Liver (tissue), 3 donors: ENCODE results near the gene TNFRSF8.

Experiments
- FOXA2 ChIP-seq: IDR thresholded peaks from 2 replicates; pipeline ENCODE4 v1.6.1; 2016; ENCODE audit warnings: antibody characterized with exemption
- GABPA ChIP-seq, 2 donors: IDR thresholded peaks in 1 of 2; conservative IDR thresholded peaks in 1 of 2; 2 replicates each; pipeline ENCODE4 v1.6.1; 2016; ENCODE audit warnings: antibody characterized with exemption in 2 of 2, mild to moderate bottlenecking in 1 of 2, moderate library complexity in 1 of 2
- JUND ChIP-seq, 2 donors: IDR thresholded peaks; 2 replicates each; pipeline ENCODE4 v1.6.1; 2016; ENCODE audit warnings: antibody characterized with exemption in 2 of 2
- RAD21 ChIP-seq, 2 donors: IDR thresholded peaks; 2 replicates each; pipeline ENCODE4 v1.6.1; 2016; ENCODE audit warnings: antibody characterized with exemption in 2 of 2, mild to moderate bottlenecking in 2 of 2
- SP1 ChIP-seq: IDR thresholded peaks from 2 replicates; pipeline ENCODE4 v1.6.1; 2018; ENCODE audit warnings: antibody characterized with exemption, mild to moderate bottlenecking
- TAF1 ChIP-seq: conservative IDR thresholded peaks from 2 replicates; pipeline ENCODE4 v1.6.1; 2016; ENCODE audit warnings: antibody characterized with exemption, mild to moderate bottlenecking
- YY1 ChIP-seq: IDR thresholded peaks from 2 replicates; pipeline ENCODE4 v1.6.1; 2016; ENCODE audit warnings: antibody characterized with exemption, mild to moderate bottlenecking
- TF ChIP-seq, protein P1 (sequence below): fragments of 150-350 bp; IDR thresholded peaks from 2 replicates; pipeline ENCODE4 v1.5.1; 2017; ENCODE audit warnings: improper control_type of control experiment, low read depth, low read length; ENCODE audit not compliant: missing input control
- TF ChIP-seq, protein P2 (sequence below): IDR thresholded peaks from 2 replicates; pipeline ENCODE4 v1.6.1; 2016; ENCODE audit warnings: antibody characterized with exemption, mild to moderate bottlenecking
- TF ChIP-seq, protein P3 (sequence below): IDR thresholded peaks from 2 replicates; pipeline ENCODE4 v1.6.1; 2016; ENCODE audit warnings: antibody characterized with exemption
- donor health status: healthy.
- donor health status: healthy.

DNA sequence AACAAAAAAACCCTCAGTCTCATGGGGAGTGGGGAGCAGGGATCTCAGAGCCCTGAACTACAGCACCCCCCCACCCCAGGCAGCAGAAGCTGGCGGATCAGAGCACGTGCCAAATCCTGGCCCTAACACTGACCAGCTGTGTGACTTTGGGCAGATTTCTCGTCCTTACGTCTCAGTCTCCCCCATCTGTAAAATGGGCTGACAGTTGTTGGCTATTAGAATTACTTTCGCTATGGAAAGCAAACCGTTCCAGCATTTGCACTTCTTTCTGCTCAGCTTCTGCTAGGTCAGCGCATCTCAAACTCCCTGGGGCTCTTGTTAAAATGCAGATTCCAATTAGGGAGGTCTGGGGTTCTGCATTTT, 15.5 kb downstream of the TNFRSF8 start:
- TF ChIP-seq, protein P1, sequence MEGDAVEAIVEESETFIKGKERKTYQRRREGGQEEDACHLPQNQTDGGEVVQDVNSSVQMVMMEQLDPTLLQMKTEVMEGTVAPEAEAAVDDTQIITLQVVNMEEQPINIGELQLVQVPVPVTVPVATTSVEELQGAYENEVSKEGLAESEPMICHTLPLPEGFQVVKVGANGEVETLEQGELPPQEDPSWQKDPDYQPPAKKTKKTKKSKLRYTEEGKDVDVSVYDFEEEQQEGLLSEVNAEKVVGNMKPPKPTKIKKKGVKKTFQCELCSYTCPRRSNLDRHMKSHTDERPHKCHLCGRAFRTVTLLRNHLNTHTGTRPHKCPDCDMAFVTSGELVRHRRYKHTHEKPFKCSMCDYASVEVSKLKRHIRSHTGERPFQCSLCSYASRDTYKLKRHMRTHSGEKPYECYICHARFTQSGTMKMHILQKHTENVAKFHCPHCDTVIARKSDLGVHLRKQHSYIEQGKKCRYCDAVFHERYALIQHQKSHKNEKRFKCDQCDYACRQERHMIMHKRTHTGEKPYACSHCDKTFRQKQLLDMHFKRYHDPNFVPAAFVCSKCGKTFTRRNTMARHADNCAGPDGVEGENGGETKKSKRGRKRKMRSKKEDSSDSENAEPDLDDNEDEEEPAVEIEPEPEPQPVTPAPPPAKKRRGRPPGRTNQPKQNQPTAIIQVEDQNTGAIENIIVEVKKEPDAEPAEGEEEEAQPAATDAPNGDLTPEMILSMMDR: no peak
- TF ChIP-seq, protein P2, sequence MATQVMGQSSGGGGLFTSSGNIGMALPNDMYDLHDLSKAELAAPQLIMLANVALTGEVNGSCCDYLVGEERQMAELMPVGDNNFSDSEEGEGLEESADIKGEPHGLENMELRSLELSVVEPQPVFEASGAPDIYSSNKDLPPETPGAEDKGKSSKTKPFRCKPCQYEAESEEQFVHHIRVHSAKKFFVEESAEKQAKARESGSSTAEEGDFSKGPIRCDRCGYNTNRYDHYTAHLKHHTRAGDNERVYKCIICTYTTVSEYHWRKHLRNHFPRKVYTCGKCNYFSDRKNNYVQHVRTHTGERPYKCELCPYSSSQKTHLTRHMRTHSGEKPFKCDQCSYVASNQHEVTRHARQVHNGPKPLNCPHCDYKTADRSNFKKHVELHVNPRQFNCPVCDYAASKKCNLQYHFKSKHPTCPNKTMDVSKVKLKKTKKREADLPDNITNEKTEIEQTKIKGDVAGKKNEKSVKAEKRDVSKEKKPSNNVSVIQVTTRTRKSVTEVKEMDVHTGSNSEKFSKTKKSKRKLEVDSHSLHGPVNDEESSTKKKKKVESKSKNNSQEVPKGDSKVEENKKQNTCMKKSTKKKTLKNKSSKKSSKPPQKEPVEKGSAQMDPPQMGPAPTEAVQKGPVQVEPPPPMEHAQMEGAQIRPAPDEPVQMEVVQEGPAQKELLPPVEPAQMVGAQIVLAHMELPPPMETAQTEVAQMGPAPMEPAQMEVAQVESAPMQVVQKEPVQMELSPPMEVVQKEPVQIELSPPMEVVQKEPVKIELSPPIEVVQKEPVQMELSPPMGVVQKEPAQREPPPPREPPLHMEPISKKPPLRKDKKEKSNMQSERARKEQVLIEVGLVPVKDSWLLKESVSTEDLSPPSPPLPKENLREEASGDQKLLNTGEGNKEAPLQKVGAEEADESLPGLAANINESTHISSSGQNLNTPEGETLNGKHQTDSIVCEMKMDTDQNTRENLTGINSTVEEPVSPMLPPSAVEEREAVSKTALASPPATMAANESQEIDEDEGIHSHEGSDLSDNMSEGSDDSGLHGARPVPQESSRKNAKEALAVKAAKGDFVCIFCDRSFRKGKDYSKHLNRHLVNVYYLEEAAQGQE: no peak
- TF ChIP-seq TAF1 (no peak), SP1 (no peak), FOXA2 (no peak), GABPA (IDR thresholded peaks at IDR 0.05 in 1 of 2, conservative IDR thresholded peaks at IDR 0.05 in 1 of 2) (no peak), YY1 (no peak), RAD21 (IDR thresholded peaks at IDR 0.05) (no peak), JUND (IDR thresholded peaks at IDR 0.05) (no peak)
- TF ChIP-seq, protein P3, sequence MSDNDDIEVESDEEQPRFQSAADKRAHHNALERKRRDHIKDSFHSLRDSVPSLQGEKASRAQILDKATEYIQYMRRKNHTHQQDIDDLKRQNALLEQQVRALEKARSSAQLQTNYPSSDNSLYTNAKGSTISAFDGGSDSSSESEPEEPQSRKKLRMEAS: no peak
